Stimulated activated effector memory CD8-positive, alpha-beta T cell treated with anti-CD3 and anti-CD28 coated beads, Interleukin-12 subunit alpha, Interleukin-12 subunit beta, amount 100 ng/mL, for 72 hours (primary cell): ENCODE data around the gene MYOD1.

Experiments
- ATAC-seq: fragments of 150-1000 bp; cut with Tn5 transposase; 2 replicates; pipeline ENCODE4 v1.10.0; 2021
- DNase-seq, 2 donors: peaks; one replicate each; pipeline ENCODE4 v3.0.0; 2021 to 2022; ENCODE audit warnings: low spot score in 2 of 2
- H3K27ac Mint-ChIP-seq: one replicate; pipeline ENCODE4 v1.8.0; 2022; ENCODE audit warnings: mild to moderate bottlenecking, mixed read lengths
- H3K36me3 Mint-ChIP-seq: one replicate; pipeline ENCODE4 v1.8.0; 2022; ENCODE audit warnings: mild to moderate bottlenecking, mixed read lengths
- H3K4me1 Mint-ChIP-seq: one replicate; pipeline ENCODE4 v1.8.0; 2022; ENCODE audit warnings: mixed read lengths
- H3K4me3 Mint-ChIP-seq: one replicate; pipeline ENCODE4 v1.8.0; 2022; ENCODE audit warnings: mild to moderate bottlenecking, mixed read lengths
- H3K9me3 Mint-ChIP-seq: one replicate; pipeline ENCODE4 v1.8.0; 2022; ENCODE audit warnings: mixed read lengths

The MYOD1 gene

GRCh38 chr11:17765356-17766072 is 46.1 kb downstream of the MYOD1 start:
- H3K36me3 Mint-ChIP-seq, result no peaks in the 10 kb centered on the region
- no peak for DNase-seq
- no peaks in the 10 kb centered on the region for H3K4me1 Mint-ChIP-seq
- no peak overlapping the region for H3K4me3 Mint-ChIP-seq
- H3K9me3 Mint-ChIP-seq, result no peaks in the 10 kb centered on the region
- ATAC-seq, result no peak
- no peak overlapping the region for H3K27ac Mint-ChIP-seq

GRCh38 chr11:17766073-17766359 is 46.6 kb downstream of the MYOD1 start:
- no peak overlapping the region for H3K27ac Mint-ChIP-seq
- no peak for DNase-seq

GRCh38 chr11:17766590-17766989 is 47.2 kb downstream of the MYOD1 start:
- H3K9me3 Mint-ChIP-seq, result no peaks in the 10 kb centered on the region
- H3K4me1 Mint-ChIP-seq, result no peaks in the 10 kb centered on the region
- DNase-seq (no peak), ATAC-seq (no peak)
- no peaks in the 10 kb centered on the region for H3K36me3 Mint-ChIP-seq
- no peak overlapping the region for H3K27ac Mint-ChIP-seq
- no peak overlapping the region for H3K4me3 Mint-ChIP-seq

More at GRCh38 chr11:17766073-17766359, 46.6 kb downstream of the MYOD1 start:
- no peaks in the 10 kb centered on the region for H3K4me1 Mint-ChIP-seq
- H3K9me3 Mint-ChIP-seq, result no peaks in the 10 kb centered on the region
- ATAC-seq, result peak; percentile 9
- H3K4me3 Mint-ChIP-seq, result no peak overlapping the region
- H3K36me3 Mint-ChIP-seq, result no peaks in the 10 kb centered on the region

GRCh38 chr11:17767301-17767885 is 48.0 kb downstream of the MYOD1 start:
- Mint-ChIP-seq H3K4me1 (no peaks in the 10 kb centered on the region), H3K4me3 (no peak overlapping the region), H3K27ac (no peak overlapping the region), H3K9me3 (no peaks in the 10 kb centered on the region), H3K36me3 (no peaks in the 10 kb centered on the region)
- DNase-seq, result no peak
- no peak for ATAC-seq

GRCh38 chr11:17767914-17768313 is 48.5 kb downstream of the MYOD1 start:
- ATAC-seq, result no peak
- no peak overlapping the region for H3K4me3 Mint-ChIP-seq
- no peaks in the 10 kb centered on the region for H3K9me3 Mint-ChIP-seq
- H3K27ac Mint-ChIP-seq, result no peak overlapping the region
- H3K4me1 Mint-ChIP-seq, result no peaks in the 10 kb centered on the region
- no peak for DNase-seq
- no peaks in the 10 kb centered on the region for H3K36me3 Mint-ChIP-seq

GRCh38 chr11:17768547-17768946 is 49.2 kb downstream of the MYOD1 start:
- DNase-seq (no peak), ATAC-seq (no peak)
- H3K4me3 Mint-ChIP-seq, result no peak overlapping the region
- H3K36me3 Mint-ChIP-seq, result no peaks in the 10 kb centered on the region
- H3K4me1 Mint-ChIP-seq, result no peaks in the 10 kb centered on the region
- no peaks in the 10 kb centered on the region for H3K9me3 Mint-ChIP-seq
- H3K27ac Mint-ChIP-seq, result no peak overlapping the region

GRCh38 chr11:17769218-17769617 is 49.8 kb downstream of the MYOD1 start:
- H3K4me3 Mint-ChIP-seq, result no peak overlapping the region
- H3K27ac Mint-ChIP-seq, result no peak overlapping the region
- DNase-seq (no peak), ATAC-seq (no peak)
- no peaks in the 10 kb centered on the region for H3K9me3 Mint-ChIP-seq
- H3K4me1 Mint-ChIP-seq, result no peaks in the 10 kb centered on the region
- no peaks in the 10 kb centered on the region for H3K36me3 Mint-ChIP-seq

DNA sequence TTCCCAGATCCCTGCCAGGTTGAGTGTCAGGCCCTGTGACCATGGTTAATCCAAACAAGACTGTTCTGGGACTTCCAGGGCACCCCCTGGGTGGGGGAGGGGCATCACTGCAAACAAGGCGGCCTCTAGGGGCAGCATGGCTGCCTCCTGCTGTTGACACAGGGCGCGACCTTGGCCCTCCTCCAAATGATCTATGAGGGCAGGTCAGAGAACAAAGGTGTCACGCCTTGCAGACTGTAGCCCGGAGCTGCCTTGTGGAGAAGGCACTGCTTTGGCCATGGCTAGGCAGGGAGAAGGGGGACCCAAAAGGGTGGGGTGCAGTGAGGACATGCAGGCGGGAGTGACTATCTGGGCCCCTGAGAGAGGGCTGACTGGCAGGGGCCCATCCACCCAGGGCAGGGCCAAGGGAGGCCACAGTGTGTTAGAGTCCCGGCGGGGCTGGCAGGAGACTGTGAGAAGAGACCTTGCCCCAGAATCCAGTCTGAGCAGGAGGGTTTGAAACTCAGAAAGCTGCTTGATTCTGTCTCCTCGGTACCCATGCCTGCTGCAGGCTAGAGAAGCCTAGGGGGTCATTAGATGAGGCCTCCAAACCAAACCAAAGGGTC is 50.8 kb downstream of the MYOD1 start:
- Mint-ChIP-seq H3K27ac (no peak overlapping the region), H3K36me3 (no peaks in the 10 kb centered on the region)

GRCh38 chr11:17770917-17771316 is 51.5 kb downstream of the MYOD1 start:
- Mint-ChIP-seq H3K36me3 (no peaks in the 10 kb centered on the region), H3K27ac (no peak overlapping the region), H3K4me3 (no peak overlapping the region), H3K4me1 (no peaks in the 10 kb centered on the region), H3K9me3 (no peaks in the 10 kb centered on the region)
- no peak for DNase-seq
- ATAC-seq, result no peak

More for the DNA sequence above, 50.8 kb downstream of the MYOD1 start:
- no peak for DNase-seq
- Mint-ChIP-seq H3K9me3 (no peaks in the 10 kb centered on the region), H3K4me1 (no peaks in the 10 kb centered on the region), H3K4me3 (no peak overlapping the region)
- ATAC-seq, result no peak

DNA sequence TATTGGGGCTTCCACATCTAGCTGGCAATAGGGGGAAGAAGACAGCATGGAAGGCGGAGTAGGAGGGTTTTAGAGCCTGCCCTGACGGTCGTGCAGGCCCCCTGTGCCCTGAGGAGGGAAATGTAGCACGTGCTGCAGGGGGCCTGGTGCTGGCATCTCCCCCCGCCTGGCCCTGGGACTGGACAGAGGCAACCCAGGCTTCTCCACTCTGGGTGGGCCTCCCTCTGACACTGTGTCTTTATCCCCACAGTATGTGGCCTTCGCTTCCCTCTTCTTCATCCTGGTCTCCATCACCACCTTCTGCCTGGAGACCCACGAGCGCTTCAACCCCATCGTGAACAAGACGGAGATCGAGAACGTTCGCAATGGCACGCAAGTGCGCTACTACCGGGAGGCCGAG is 52.0 kb downstream of the MYOD1 start:
- Mint-ChIP-seq H3K4me1 (no peaks in the 10 kb centered on the region), H3K9me3 (no peaks in the 10 kb centered on the region), H3K36me3 (no peaks in the 10 kb centered on the region), H3K27ac (no peak overlapping the region), H3K4me3 (no peak overlapping the region)
- no peak for DNase-seq
- no peak for ATAC-seq
